OCI-LY1 (cell line): ENCODE measurements around the gene PRL.

Experiments used
- EZH2 ChIP-seq: fragments of 200-600 bp; sonication (generic), shearing (Covaris generic); IDR thresholded peaks from 2 replicates; pipeline ENCODE4 v1.8.0; 2017; ENCODE audit warnings: borderline replicate concordance, mixed run types, mild to moderate bottlenecking, antibody characterized with exemption, low read length, moderate library complexity, mixed read lengths
- TF ChIP-seq, protein P1 (sequence below): fragments of 200-600 bp; sonication (generic), shearing (Covaris generic); IDR thresholded peaks from 2 replicates; pipeline ENCODE4 v1.5.1; 2017; ENCODE audit warnings: mild to moderate bottlenecking, antibody characterized with exemption, low read length, moderate library complexity, mixed read lengths

DNA sequence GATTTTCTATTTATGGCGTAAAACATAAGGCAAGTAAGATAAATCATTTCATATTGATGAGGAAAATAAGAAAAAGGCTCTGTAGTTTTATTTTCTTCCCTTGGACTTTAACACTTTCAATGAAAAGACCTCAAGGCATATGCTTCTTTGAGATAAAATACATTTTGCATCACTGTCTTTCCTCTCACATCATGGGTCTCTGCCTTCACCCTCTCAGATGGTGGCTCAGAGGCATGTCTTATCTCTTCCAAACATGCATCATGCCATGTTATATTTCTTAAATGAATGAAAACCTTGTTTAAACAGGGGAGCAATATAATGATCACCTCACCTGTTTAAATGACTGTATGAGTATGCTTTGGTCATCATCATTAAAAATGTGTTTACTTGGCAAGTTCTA, 59.3 kb downstream of the PRL start:
- TF ChIP-seq EZH2: no peak
- TF ChIP-seq, protein P1, sequence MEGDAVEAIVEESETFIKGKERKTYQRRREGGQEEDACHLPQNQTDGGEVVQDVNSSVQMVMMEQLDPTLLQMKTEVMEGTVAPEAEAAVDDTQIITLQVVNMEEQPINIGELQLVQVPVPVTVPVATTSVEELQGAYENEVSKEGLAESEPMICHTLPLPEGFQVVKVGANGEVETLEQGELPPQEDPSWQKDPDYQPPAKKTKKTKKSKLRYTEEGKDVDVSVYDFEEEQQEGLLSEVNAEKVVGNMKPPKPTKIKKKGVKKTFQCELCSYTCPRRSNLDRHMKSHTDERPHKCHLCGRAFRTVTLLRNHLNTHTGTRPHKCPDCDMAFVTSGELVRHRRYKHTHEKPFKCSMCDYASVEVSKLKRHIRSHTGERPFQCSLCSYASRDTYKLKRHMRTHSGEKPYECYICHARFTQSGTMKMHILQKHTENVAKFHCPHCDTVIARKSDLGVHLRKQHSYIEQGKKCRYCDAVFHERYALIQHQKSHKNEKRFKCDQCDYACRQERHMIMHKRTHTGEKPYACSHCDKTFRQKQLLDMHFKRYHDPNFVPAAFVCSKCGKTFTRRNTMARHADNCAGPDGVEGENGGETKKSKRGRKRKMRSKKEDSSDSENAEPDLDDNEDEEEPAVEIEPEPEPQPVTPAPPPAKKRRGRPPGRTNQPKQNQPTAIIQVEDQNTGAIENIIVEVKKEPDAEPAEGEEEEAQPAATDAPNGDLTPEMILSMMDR: no peak
